HUDEP-2 (cell line): ENCODE measurements around the gene SERINC5.
A peak's percentile ranks its signal among the peaks of the same experiment; 100 is the strongest.

Source experiments
- DNase-seq, 76 experiments: peaks; one replicate each; lab custom pipeline; 2025; ENCODE audit not compliant: unreplicated experiment in 76 of 76; lab: John Stamatoyannopoulos, UW

The SERINC5 gene

GRCh38 chr5:80255431-80255810, 427 bp downstream of the SERINC5 start:
- DNase-seq: peak in 47 of 76 experiments; percentile 10 to 68 (median 41)

GRCh38 chr5:80254767-80255430, 949 bp downstream of the SERINC5 start:
- DNase-seq: peak in 14 of 76 experiments; percentile 1 to 57 (median 22)

- DNase-seq: no peak
Observed at GRCh38 chr5:80251636-80252035, 4.2 kb downstream of the SERINC5 start.

- DNase-seq: no peak
Observed at GRCh38 chr5:80250801-80251200, 5.0 kb downstream of the SERINC5 start.

GRCh38 chr5:80249901-80250300, 5.9 kb downstream of the SERINC5 start:
- DNase-seq: no peak

GRCh38 chr5:80248378-80248777, 7.5 kb downstream of the SERINC5 start:
- no peak for DNase-seq

- peak in 69 of 76 experiments; percentile 2 to 74 (median 42) for DNase-seq
Observed at GRCh38 chr5:80246995-80247729, 8.7 kb downstream of the SERINC5 start.

- DNase-seq: no peak
Observed at GRCh38 chr5:80246001-80246758, 9.7 kb downstream of the SERINC5 start.

- DNase-seq: no peak
Observed at GRCh38 chr5:80243567-80243966, 12.3 kb downstream of the SERINC5 start.

GRCh38 chr5:80242849-80243248, 13.0 kb downstream of the SERINC5 start:
- no peak for DNase-seq

GRCh38 chr5:80240368-80240986, 15.4 kb downstream of the SERINC5 start:
- no peak for DNase-seq

GRCh38 chr5:80239680-80240367, 16.0 kb downstream of the SERINC5 start:
- DNase-seq: peak in 1 of 76 experiments; percentile 3

- peak in 70 of 76 experiments; percentile 3 to 70 (median 42) for DNase-seq
Observed at GRCh38 chr5:80238778-80239679, 16.8 kb downstream of the SERINC5 start.

- no peak for DNase-seq
Observed at GRCh38 chr5:80238097-80238496, 17.8 kb downstream of the SERINC5 start.

GRCh38 chr5:80237243-80237642, 18.6 kb downstream of the SERINC5 start:
- DNase-seq: no peak

GRCh38 chr5:80234116-80234948, 21.5 kb downstream of the SERINC5 start:
- peak in 7 of 76 experiments; percentile 5 to 48 (median 20) for DNase-seq

GRCh38 chr5:80231693-80232092, 24.2 kb downstream of the SERINC5 start:
- DNase-seq: no peak

GRCh38 chr5:80231243-80231642, 24.6 kb downstream of the SERINC5 start:
- DNase-seq: no peak
